ENCODE results near the gene LAIR2.

Gene LAIR2

GRCh38 chr19:54536956-54537355, 34.3 kb downstream of the LAIR2 start:
- no peak for DNase-seq

- no peak for DNase-seq
These were observed 39.1 kb downstream of the LAIR2 start for GRCh38 chr19:54541712-54542111.

DNA sequence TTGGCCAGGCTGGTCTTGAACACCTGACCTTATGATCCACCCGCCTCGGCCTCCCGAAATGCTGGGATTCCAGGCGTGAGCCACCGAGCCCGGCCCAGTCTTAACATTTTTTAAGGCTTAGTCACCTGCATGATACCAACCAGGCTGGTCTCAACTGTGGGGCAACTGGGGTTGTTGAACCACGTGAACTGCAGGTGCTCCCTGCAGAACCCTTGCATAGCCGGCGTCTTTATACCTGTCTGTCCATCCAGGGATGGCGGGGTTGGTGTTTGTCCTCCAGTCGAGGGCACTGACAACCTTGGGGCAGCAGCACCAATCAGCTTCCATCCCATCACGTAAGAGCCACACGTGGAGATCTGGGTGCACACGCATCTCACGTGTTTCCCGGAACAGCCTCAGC, 46.2 kb downstream of the LAIR2 start:
- no peak for DNase-seq

GRCh38 chr19:54549224-54549623, 46.6 kb downstream of the LAIR2 start:
- DNase-seq: no peak

GRCh38 chr19:54551293-54551692, 48.7 kb downstream of the LAIR2 start:
- DNase-seq: no peak

GRCh38 chr19:54551950-54552912, 49.6 kb downstream of the LAIR2 start:
- no peak for DNase-seq

- DNase-seq: no peak
These were observed 50.3 kb downstream of the LAIR2 start for GRCh38 chr19:54552913-54553310.

- DNase-seq: no peak
These were observed 51.4 kb downstream of the LAIR2 start for GRCh38 chr19:54554006-54554405.

DNA sequence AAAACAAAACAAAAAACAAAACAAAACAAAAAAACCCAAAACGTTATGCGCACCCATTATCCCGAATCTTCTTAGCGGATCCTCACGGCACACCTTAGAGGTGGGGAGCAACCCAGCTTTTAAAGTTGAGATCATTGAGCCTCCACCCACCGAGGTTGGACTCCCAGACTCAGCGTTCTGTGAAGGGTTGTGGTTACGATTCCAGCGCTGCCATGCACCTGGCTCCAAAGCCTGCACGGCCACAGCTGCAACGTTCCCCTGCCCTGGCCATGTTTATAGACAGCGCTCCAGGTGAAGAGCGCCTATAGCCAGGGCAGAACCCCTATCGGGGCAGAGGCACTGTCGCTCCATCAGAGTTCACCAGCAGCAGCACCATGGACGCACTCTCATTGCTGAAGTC, 52.3 kb downstream of the LAIR2 start:
- DNase-seq: no peak

- no peak for DNase-seq
These were observed 53.6 kb downstream of the LAIR2 start for GRCh38 chr19:54556194-54556593.

GRCh38 chr19:54558339-54558738, 55.7 kb downstream of the LAIR2 start:
- DNase-seq: no peak
